MM.1S (cell line): ENCODE data around the gene GALNT10.

Experiments
- DNase-seq: peaks from one replicate; pipeline ENCODE4 v3.0.0-alpha.2; 2015
- H2AFZ ChIP-seq: fragments of 300-600 bp; sonication (generic); 2 replicates; pipeline ENCODE4 v1.6.0; 2016; ENCODE audit warnings: antibody characterized with exemption, low read length
- H3F3A ChIP-seq: fragments of 300-600 bp; sonication (generic); 2 replicates; pipeline ENCODE4 v1.6.1; 2016; ENCODE audit warnings: mild to moderate bottlenecking, antibody characterized with exemption, low read length, moderate library complexity, mixed read lengths; ENCODE audit not compliant: insufficient read depth
- H3K27ac ChIP-seq: fragments of 300-600 bp; sonication (generic); 2 replicates; pipeline ENCODE4 v1.5.1; 2016; ENCODE audit warnings: mild to moderate bottlenecking, low read length
- H3K27me3 ChIP-seq: fragments of 300-600 bp; sonication (generic); replicated peaks from 2 replicates; pipeline ENCODE4 v1.6.0; 2016; ENCODE audit warnings: low read length; ENCODE audit not compliant: insufficient read depth
- H3K36me3 ChIP-seq: fragments of 300-600 bp; sonication (generic); replicated peaks from 2 replicates; pipeline ENCODE4 v1.6.1; 2016; ENCODE audit warnings: mild to moderate bottlenecking, low read length, mixed read lengths; ENCODE audit not compliant: insufficient read depth
- H3K4me1 ChIP-seq: fragments of 300-600 bp; sonication (generic); 2 replicates; pipeline ENCODE4 v1.6.1; 2016; ENCODE audit warnings: low read length, mixed read lengths
- H3K4me2 ChIP-seq: fragments of 300-600 bp; sonication (generic); 2 replicates; pipeline ENCODE4 v1.6.0; 2016; ENCODE audit warnings: low read depth, low read length
- H3K4me3 ChIP-seq: fragments of 300-600 bp; sonication (generic); 2 replicates; pipeline ENCODE4 v1.5.1; 2016; ENCODE audit warnings: low read length, mixed read lengths
- H3K79me2 ChIP-seq: fragments of 300-600 bp; sonication (generic); 2 replicates; pipeline ENCODE4 v1.6.1; 2016; ENCODE audit warnings: mixed run types, low read length, mixed read lengths
- H3K9ac ChIP-seq: fragments of 300-600 bp; sonication (generic); 2 replicates; pipeline ENCODE4 v1.6.1; 2016; ENCODE audit warnings: low read length, mixed read lengths
- H3K9me2 ChIP-seq: fragments of 300-600 bp; sonication (generic); replicated peaks from 2 replicates; pipeline ENCODE4 v1.6.1; 2016; ENCODE audit warnings: mild to moderate bottlenecking, low read length, mixed read lengths; ENCODE audit not compliant: insufficient read depth
- H3K9me3 ChIP-seq: fragments of 300-600 bp; sonication (generic); replicated peaks from 2 replicates; pipeline ENCODE4 v1.6.1; 2016; ENCODE audit warnings: mild to moderate bottlenecking, low read length, mixed read lengths; ENCODE audit not compliant: insufficient read depth
- H4K20me1 ChIP-seq: fragments of 300-600 bp; sonication (generic); 2 replicates; pipeline ENCODE4 v1.6.1; 2016; ENCODE audit warnings: mild to moderate bottlenecking, low read length, moderate library complexity, mixed read lengths; ENCODE audit not compliant: insufficient read depth
- EZH2 ChIP-seq: fragments of 300-600 bp; sonication (generic); optimal IDR thresholded peaks from 2 replicates; pipeline ENCODE3; 2017; ENCODE audit warnings: low read depth, mild to moderate bottlenecking, antibody characterized with exemption, low read length, mixed read lengths
- EZH2phosphoT487 ChIP-seq: fragments of 300-600 bp; sonication (generic); IDR thresholded peaks from 2 replicates; pipeline ENCODE4 v1.6.1; 2018; ENCODE audit warnings: antibody characterized with exemption, low read length
- TF ChIP-seq, protein P1 (sequence below): fragments of 300-600 bp; sonication (generic); IDR thresholded peaks from 2 replicates; pipeline ENCODE4 v1.5.1; 2016; ENCODE audit warnings: antibody characterized with exemption, low read length, mixed read lengths

Gene GALNT10

DNA sequence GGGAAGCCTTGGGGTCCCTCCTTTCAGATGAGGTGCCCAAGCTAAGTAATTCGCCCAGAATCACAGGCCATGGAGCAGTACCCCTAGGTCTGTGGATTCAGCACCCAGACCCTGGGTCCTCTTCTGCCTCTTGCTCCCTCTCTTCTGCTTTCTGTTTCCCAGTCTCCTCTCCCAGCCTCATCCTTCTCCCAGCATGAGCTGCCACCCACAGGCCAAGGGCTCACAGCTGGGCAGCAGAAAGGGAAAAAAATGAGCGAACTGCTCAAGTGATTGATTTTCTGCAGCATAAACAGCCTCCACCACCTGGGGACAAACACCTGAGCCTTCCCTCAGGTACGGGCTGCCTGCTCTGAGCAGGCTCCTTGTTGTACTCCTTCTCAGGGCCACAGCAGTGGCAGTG lies 141.4 kb downstream of the GALNT10 start:
- Histone ChIP-seq H3K4me1 (0 out of 2 replicates have a peak, but pooled peaks cover 5% of the 10 kb centered on the region), H3K4me3 (no peak overlapping the region), H3F3A (no peaks in the 10 kb centered on the region), H3K27ac (no peak overlapping the region), H3K9ac (no peak overlapping the region), H4K20me1 (no peaks in the 10 kb centered on the region), H3K27me3 (no peaks in the 10 kb centered on the region), H3K9me2 (no peaks in the 10 kb centered on the region), H3K79me2 (no peaks in the 10 kb centered on the region), H3K36me3 (no peaks in the 10 kb centered on the region; the same call in 1 of the 2 replicates), H3K9me3 (no peaks in the 10 kb centered on the region), H2AFZ (no peak overlapping the region), H3K4me2 (no peak overlapping the region)
- TF ChIP-seq EZH2phosphoT487 (no peak), EZH2 (no peak)
- TF ChIP-seq, protein P1, sequence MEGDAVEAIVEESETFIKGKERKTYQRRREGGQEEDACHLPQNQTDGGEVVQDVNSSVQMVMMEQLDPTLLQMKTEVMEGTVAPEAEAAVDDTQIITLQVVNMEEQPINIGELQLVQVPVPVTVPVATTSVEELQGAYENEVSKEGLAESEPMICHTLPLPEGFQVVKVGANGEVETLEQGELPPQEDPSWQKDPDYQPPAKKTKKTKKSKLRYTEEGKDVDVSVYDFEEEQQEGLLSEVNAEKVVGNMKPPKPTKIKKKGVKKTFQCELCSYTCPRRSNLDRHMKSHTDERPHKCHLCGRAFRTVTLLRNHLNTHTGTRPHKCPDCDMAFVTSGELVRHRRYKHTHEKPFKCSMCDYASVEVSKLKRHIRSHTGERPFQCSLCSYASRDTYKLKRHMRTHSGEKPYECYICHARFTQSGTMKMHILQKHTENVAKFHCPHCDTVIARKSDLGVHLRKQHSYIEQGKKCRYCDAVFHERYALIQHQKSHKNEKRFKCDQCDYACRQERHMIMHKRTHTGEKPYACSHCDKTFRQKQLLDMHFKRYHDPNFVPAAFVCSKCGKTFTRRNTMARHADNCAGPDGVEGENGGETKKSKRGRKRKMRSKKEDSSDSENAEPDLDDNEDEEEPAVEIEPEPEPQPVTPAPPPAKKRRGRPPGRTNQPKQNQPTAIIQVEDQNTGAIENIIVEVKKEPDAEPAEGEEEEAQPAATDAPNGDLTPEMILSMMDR = no peak
- DNase-seq = no peak

DNA sequence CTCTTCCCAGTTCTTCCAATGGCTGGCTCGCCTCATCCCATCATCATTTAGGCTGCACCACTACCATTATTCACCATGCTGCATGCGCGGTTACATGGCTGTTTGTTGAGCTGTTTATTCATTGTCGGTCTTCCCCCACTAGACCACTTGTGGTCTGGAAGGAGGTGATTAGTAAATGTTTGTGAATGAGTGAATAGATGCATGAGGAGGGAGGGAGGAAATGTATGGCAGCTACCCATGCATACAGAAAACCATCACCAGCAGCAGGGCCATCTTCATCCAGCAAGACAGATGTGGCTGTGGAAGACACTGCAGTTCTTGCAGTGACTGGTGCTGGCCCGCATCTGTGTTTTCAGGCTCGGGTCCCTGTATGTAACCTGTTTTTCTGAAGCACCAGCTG lies 141.9 kb downstream of the GALNT10 start:
- Histone ChIP-seq H3F3A (no peaks in the 10 kb centered on the region), H4K20me1 (no peaks in the 10 kb centered on the region), H3K9me2 (no peaks in the 10 kb centered on the region), H3K27me3 (no peaks in the 10 kb centered on the region), H3K4me3 (no peak overlapping the region), H3K79me2 (no peaks in the 10 kb centered on the region), H3K36me3 (no peaks in the 10 kb centered on the region; the same call in 1 of the 2 replicates), H3K9ac (no peak overlapping the region), H2AFZ (no peak overlapping the region), H3K4me1 (0 out of 2 replicates have a peak, but pooled peaks cover 5% of the 10 kb centered on the region), H3K4me2 (no peak overlapping the region), H3K27ac (no peak overlapping the region), H3K9me3 (no peaks in the 10 kb centered on the region)
- no peak for TF ChIP-seq EZH2
- TF ChIP-seq, protein P1 = no peak
- TF ChIP-seq EZH2phosphoT487 = no peak
- no peak for DNase-seq

DNA sequence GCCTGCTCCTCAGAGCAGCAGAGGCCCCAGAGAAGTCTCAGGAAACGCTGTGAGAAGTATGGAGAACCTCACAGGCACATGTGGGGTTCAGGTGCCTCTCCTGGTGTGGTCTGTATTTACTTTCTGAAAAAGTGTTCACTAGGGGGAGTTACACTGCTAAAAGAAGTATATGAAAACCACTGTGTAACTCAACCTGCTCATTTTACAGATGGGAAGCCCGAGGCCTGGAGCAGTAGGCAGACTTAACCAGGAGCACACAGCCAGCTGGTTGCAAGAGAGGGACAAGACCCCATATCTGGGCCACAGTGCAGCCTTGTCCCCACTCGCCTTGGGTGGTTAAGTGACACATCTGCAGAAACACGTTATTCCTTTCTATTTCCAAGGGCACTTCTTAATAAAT lies 142.5 kb downstream of the GALNT10 start:
- no peak overlapping the region for H3K27ac ChIP-seq
- H3K9ac ChIP-seq = no peak overlapping the region
- no peaks in the 10 kb centered on the region; the same call in 1 of the 2 replicates for H3K36me3 ChIP-seq
- H3K4me1 ChIP-seq = 0 out of 2 replicates have a peak, but pooled peaks cover 5% of the 10 kb centered on the region
- no peaks in the 10 kb centered on the region for H3K79me2 ChIP-seq
- no peaks in the 10 kb centered on the region for H4K20me1 ChIP-seq
- no peaks in the 10 kb centered on the region for H3K9me3 ChIP-seq
- H3F3A ChIP-seq = no peaks in the 10 kb centered on the region
- TF ChIP-seq EZH2 = no peak
- TF ChIP-seq, protein P1 = peak; percentile 25
- H3K4me3 ChIP-seq = no peak overlapping the region
- no peaks in the 10 kb centered on the region for H3K27me3 ChIP-seq
- H3K4me2 ChIP-seq = no peak overlapping the region
- H2AFZ ChIP-seq = no peak overlapping the region
- no peaks in the 10 kb centered on the region for H3K9me2 ChIP-seq
- DNase-seq = peak; percentile 41
